ENCODE measurements around the gene CBX2.

GRCh38 chr17:79811011-79811867 lies 33.3 kb downstream of the CBX2 start:
- peak; percentile 75 for TF ChIP-seq EZH2phosphoT487 (IDR thresholded peaks at IDR 0.05)
- peak; percentile 33 for TF ChIP-seq CTCF (IDR thresholded peaks at IDR 0.05)
